NAMALWA (cell line): ENCODE results near the gene C16orf78.

Source experiments
- DNase-seq: peaks from one replicate; pipeline ENCODE4 v3.0.0-alpha.2; 2015; ENCODE audit warnings: low spot score

C16orf78 gene

GRCh38 chr16:49395021-49395420, 21.4 kb downstream of the C16orf78 start:
- no peak for DNase-seq

GRCh38 chr16:49396206-49396720, 22.7 kb downstream of the C16orf78 start:
- DNase-seq: no peak

- no peak for DNase-seq
Observed at GRCh38 chr16:49398761-49399160, 25.2 kb downstream of the C16orf78 start.

- DNase-seq: peak; percentile 5
Observed at GRCh38 chr16:49399594-49400364, 26.2 kb downstream of the C16orf78 start.

- DNase-seq: no peak
Observed at GRCh38 chr16:49400611-49401010, 27.0 kb downstream of the C16orf78 start.

- no peak for DNase-seq
Observed at GRCh38 chr16:49405123-49405522, 31.5 kb downstream of the C16orf78 start.

GRCh38 chr16:49405530-49405929, 31.9 kb downstream of the C16orf78 start:
- DNase-seq: no peak

- DNase-seq: peak; percentile 82
Observed at GRCh38 chr16:49407873-49408550, 34.4 kb downstream of the C16orf78 start.

- DNase-seq: no peak
Observed at GRCh38 chr16:49409121-49409520, 35.5 kb downstream of the C16orf78 start.

GRCh38 chr16:49410226-49410625, 36.6 kb downstream of the C16orf78 start:
- DNase-seq: no peak

GRCh38 chr16:49411121-49411970, 37.7 kb downstream of the C16orf78 start:
- DNase-seq: no peak

- DNase-seq: no peak
Observed at GRCh38 chr16:49414671-49415070, 41.1 kb downstream of the C16orf78 start.

GRCh38 chr16:49415083-49415482, 41.5 kb downstream of the C16orf78 start:
- no peak for DNase-seq

- no peak for DNase-seq
Observed at GRCh38 chr16:49416001-49416675, 42.5 kb downstream of the C16orf78 start.

GRCh38 chr16:49417354-49417753, 43.8 kb downstream of the C16orf78 start:
- DNase-seq: no peak

GRCh38 chr16:49419006-49419405, 45.4 kb downstream of the C16orf78 start:
- no peak for DNase-seq

GRCh38 chr16:49419862-49420261, 46.3 kb downstream of the C16orf78 start:
- no peak for DNase-seq

GRCh38 chr16:49422896-49423295, 49.3 kb downstream of the C16orf78 start:
- no peak for DNase-seq

GRCh38 chr16:49424961-49425360, 51.4 kb downstream of the C16orf78 start:
- no peak for DNase-seq

GRCh38 chr16:49427771-49428170, 54.2 kb downstream of the C16orf78 start:
- no peak for DNase-seq

- DNase-seq: no peak
Observed at GRCh38 chr16:49428808-49429207, 55.2 kb downstream of the C16orf78 start.

- no peak for DNase-seq
Observed at GRCh38 chr16:49431040-49431439, 57.4 kb downstream of the C16orf78 start.
